HEK293 (cell line): ENCODE results near the gene ERBIN.
A peak's percentile ranks its signal among the peaks of the same experiment; 100 is the strongest.

ENCODE experiments used
- EGR2 ChIP-seq: fragments of 450-650 bp; formaldehyde crosslinking; IDR thresholded peaks from 2 replicates; pipeline ENCODE4 v1.5.1; 2016; ENCODE audit warnings: low read depth, missing biosample characterization, missing genetic modification characterization
- KLF1 ChIP-seq: fragments of 450-650 bp; formaldehyde crosslinking; IDR thresholded peaks from 2 replicates; pipeline ENCODE4 v1.5.1; 2016; ENCODE audit warnings: missing biosample characterization, missing genetic modification characterization
- KLF8 ChIP-seq: fragments of 450-650 bp; formaldehyde crosslinking; IDR thresholded peaks from 2 replicates; pipeline ENCODE4 v1.5.1; 2016; ENCODE audit warnings: missing biosample characterization, missing genetic modification characterization
- RBAK ChIP-seq: fragments of 450-650 bp; formaldehyde crosslinking; IDR thresholded peaks from 2 replicates; pipeline ENCODE4 v1.5.1; 2016; ENCODE audit warnings: missing biosample characterization, missing genetic modification characterization
- SCRT2 ChIP-seq: fragments of 450-650 bp; formaldehyde crosslinking; IDR thresholded peaks from 2 replicates; pipeline ENCODE4 v1.5.1; 2016; ENCODE audit warnings: missing biosample characterization, missing genetic modification characterization
- SP2 ChIP-seq: fragments of 450-650 bp; formaldehyde crosslinking; IDR thresholded peaks from 2 replicates; pipeline ENCODE4 v1.5.1; 2016; ENCODE audit warnings: missing biosample characterization, missing genetic modification characterization
- YY1 ChIP-seq: fragments of 450-650 bp; formaldehyde crosslinking; IDR thresholded peaks from 2 replicates; pipeline ENCODE4 v1.5.1; 2018; ENCODE audit warnings: missing biosample characterization, missing genetic modification characterization
- ZFHX2 ChIP-seq: fragments of 450-650 bp; formaldehyde crosslinking; conservative IDR thresholded peaks from 2 replicates; pipeline ENCODE4 v1.5.1; 2016; ENCODE audit warnings: missing biosample characterization, missing genetic modification characterization
- ZNF16 ChIP-seq: fragments of 450-650 bp; formaldehyde crosslinking; IDR thresholded peaks from 2 replicates; pipeline ENCODE4 v1.5.1; 2016; ENCODE audit warnings: low read depth, missing biosample characterization, missing genetic modification characterization
- ZNF266 ChIP-seq: fragments of 450-650 bp; formaldehyde crosslinking; IDR thresholded peaks from 2 replicates; pipeline ENCODE4 v1.5.1; 2016; ENCODE audit warnings: missing biosample characterization, missing genetic modification characterization, low read depth
- ZNF324 ChIP-seq: fragments of 450-650 bp; formaldehyde crosslinking; IDR thresholded peaks from 2 replicates; pipeline ENCODE4 v1.5.1; 2016; ENCODE audit warnings: missing biosample characterization, missing genetic modification characterization
- ZNF341 ChIP-seq: fragments of 450-650 bp; formaldehyde crosslinking; IDR thresholded peaks from 2 replicates; pipeline ENCODE4; 2016; ENCODE audit warnings: low read depth, missing biosample characterization, missing genetic modification characterization
- ZNF391 ChIP-seq: fragments of 450-650 bp; formaldehyde crosslinking; IDR thresholded peaks from 2 replicates; pipeline ENCODE4 v1.5.1; 2016; ENCODE audit warnings: low read depth, missing biosample characterization, missing genetic modification characterization, borderline replicate concordance
- ZNF423 ChIP-seq: fragments of 450-650 bp; formaldehyde crosslinking; IDR thresholded peaks from 2 replicates; pipeline ENCODE4 v1.5.1; 2016; ENCODE audit warnings: missing biosample characterization, missing genetic modification characterization
- ZNF48 ChIP-seq: fragments of 450-650 bp; formaldehyde crosslinking; IDR thresholded peaks from 2 replicates; pipeline ENCODE4 v1.5.1; 2016; ENCODE audit warnings: missing biosample characterization, missing genetic modification characterization
- ZNF501 ChIP-seq: fragments of 450-650 bp; formaldehyde crosslinking; IDR thresholded peaks from 2 replicates; pipeline ENCODE4 v1.5.1; 2016; ENCODE audit warnings: missing biosample characterization, missing genetic modification characterization
- ZNF560 ChIP-seq: fragments of 450-650 bp; formaldehyde crosslinking; IDR thresholded peaks from 2 replicates; pipeline ENCODE4 v1.5.1; 2017; ENCODE audit warnings: missing biosample characterization, missing genetic modification characterization, borderline replicate concordance
- ZNF629 ChIP-seq: fragments of 450-650 bp; formaldehyde crosslinking; IDR thresholded peaks from 2 replicates; pipeline ENCODE4 v1.5.1; 2017; ENCODE audit warnings: missing biosample characterization, missing genetic modification characterization
- ZNF660 ChIP-seq: fragments of 450-650 bp; IDR thresholded peaks from 2 replicates; pipeline ENCODE4 v1.5.1; 2018; ENCODE audit warnings: missing biosample characterization, mild to moderate bottlenecking, missing genetic modification characterization
- ZNF677 ChIP-seq: fragments of 450-650 bp; IDR thresholded peaks from 2 replicates; pipeline ENCODE4 v1.5.0; 2018; ENCODE audit warnings: missing biosample characterization, mild to moderate bottlenecking, missing genetic modification characterization, moderate library complexity
- ZNF707 ChIP-seq: fragments of 450-650 bp; formaldehyde crosslinking; IDR thresholded peaks from 2 replicates; pipeline ENCODE4 v1.5.1; 2016; ENCODE audit warnings: missing biosample characterization, missing genetic modification characterization
- ZXDB ChIP-seq: fragments of 450-650 bp; formaldehyde crosslinking; IDR thresholded peaks from 2 replicates; pipeline ENCODE4 v1.5.1; 2016; ENCODE audit warnings: missing biosample characterization, missing genetic modification characterization
- TF ChIP-seq, protein P1 (sequence below): fragments of 450-650 bp; formaldehyde crosslinking; IDR thresholded peaks from 2 replicates; pipeline ENCODE4 v1.5.1; 2016; ENCODE audit warnings: missing biosample characterization, missing genetic modification characterization
- TF ChIP-seq, protein P2 (sequence below): fragments of 450-650 bp; formaldehyde crosslinking; IDR thresholded peaks from 2 replicates; pipeline ENCODE4 v1.5.1; 2016; ENCODE audit warnings: missing biosample characterization, missing genetic modification characterization
- TF ChIP-seq, protein P3 (sequence below): fragments of 450-650 bp; formaldehyde crosslinking; IDR thresholded peaks from 2 replicates; pipeline ENCODE4 v1.5.1; 2017; ENCODE audit warnings: missing biosample characterization, missing genetic modification characterization

ERBIN gene

GRCh38 chr5:65925044-65925600 is 1.3 kb upstream of the ERBIN start (continued):
- TF ChIP-seq, protein P1, sequence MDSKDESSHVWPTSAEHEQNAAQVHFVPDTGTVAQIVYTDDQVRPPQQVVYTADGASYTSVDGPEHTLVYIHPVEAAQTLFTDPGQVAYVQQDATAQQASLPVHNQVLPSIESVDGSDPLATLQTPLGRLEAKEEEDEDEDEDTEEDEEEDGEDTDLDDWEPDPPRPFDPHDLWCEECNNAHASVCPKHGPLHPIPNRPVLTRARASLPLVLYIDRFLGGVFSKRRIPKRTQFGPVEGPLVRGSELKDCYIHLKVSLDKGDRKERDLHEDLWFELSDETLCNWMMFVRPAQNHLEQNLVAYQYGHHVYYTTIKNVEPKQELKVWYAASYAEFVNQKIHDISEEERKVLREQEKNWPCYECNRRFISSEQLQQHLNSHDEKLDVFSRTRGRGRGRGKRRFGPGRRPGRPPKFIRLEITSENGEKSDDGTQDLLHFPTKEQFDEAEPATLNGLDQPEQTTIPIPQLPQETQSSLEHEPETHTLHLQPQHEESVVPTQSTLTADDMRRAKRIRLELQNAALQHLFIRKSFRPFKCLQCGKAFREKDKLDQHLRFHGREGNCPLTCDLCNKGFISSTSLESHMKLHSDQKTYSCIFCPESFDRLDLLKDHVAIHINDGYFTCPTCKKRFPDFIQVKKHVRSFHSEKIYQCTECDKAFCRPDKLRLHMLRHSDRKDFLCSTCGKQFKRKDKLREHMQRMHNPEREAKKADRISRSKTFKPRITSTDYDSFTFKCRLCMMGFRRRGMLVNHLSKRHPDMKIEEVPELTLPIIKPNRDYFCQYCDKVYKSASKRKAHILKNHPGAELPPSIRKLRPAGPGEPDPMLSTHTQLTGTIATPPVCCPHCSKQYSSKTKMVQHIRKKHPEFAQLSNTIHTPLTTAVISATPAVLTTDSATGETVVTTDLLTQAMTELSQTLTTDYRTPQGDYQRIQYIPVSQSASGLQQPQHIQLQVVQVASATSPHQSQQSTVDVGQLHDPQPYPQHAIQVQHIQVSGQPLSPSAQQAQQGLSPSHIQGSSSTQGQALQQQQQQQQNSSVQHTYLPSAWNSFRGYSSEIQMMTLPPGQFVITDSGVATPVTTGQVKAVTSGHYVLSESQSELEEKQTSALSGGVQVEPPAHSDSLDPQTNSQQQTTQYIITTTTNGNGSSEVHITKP = peak; percentile 88
- TF ChIP-seq ZNF16 (no peak), SP2 (tag by site-specific recombination) (peak; percentile 44; the same call in 1 of the 2 replicates), ZNF707 (tag by site-specific recombination) (no peak), EGR2 (tag by site-specific recombination) (peak; percentile 62), ZNF341 (tag by site-specific recombination) (peak; percentile 33), ZNF391 (tag by site-specific recombination) (no peak), SCRT2 (tag by site-specific recombination) (peak; percentile 22), ZNF423 (peak; percentile 54; the same call in 1 of the 2 replicates), ZNF501 (peak; percentile 70), ZNF677 (tag by site-specific recombination) (no peak), ZNF266 (no peak), RBAK (no peak), ZNF560 (tag by site-specific recombination) (no peak), KLF1 (tag by site-specific recombination) (no peak), ZXDB (tag by site-specific recombination) (peak; percentile 38), KLF8 (tag by site-specific recombination) (0 out of 2 replicates have a peak, but pooled peaks have one; percentile 27), ZNF629 (tag by site-specific recombination) (peak; percentile 33; the same call in 1 of the 2 replicates), YY1 (tag by site-specific recombination) (0 out of 2 replicates have a peak, but pooled peaks have one; percentile 7), ZNF48 (tag by site-specific recombination) (no peak), ZFHX2 (tag by site-specific recombination) (peak; percentile 81), ZNF660 (tag by site-specific recombination) (peak; percentile 26; the same call in 1 of the 2 replicates), ZNF324 (0 out of 2 replicates have a peak, but pooled peaks have one; percentile 34)
- TF ChIP-seq, protein P2, sequence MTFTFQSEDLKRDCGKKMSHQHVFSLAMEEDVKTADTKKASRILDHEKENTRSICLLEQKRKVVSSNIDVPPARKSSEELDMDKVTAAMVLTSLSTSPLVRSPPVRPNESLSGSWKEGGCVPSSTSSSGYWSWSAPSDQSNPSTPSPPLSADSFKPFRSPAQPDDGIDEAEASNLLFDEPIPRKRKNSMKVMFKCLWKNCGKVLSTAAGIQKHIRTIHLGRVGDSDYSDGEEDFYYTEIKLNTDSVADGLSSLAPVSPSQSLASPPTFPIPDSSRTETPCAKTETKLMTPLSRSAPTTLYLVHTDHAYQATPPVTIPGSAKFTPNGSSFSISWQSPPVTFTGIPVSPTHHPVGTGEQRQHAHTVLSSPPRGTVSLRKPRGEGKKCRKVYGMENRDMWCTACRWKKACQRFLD (tag by site-specific recombination) = no peak
- TF ChIP-seq, protein P3, sequence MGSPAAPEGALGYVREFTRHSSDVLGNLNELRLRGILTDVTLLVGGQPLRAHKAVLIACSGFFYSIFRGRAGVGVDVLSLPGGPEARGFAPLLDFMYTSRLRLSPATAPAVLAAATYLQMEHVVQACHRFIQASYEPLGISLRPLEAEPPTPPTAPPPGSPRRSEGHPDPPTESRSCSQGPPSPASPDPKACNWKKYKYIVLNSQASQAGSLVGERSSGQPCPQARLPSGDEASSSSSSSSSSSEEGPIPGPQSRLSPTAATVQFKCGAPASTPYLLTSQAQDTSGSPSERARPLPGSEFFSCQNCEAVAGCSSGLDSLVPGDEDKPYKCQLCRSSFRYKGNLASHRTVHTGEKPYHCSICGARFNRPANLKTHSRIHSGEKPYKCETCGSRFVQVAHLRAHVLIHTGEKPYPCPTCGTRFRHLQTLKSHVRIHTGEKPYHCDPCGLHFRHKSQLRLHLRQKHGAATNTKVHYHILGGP (tag by site-specific recombination) = no peak
